ENCODE results near the gene DDX6. TPM values are rescaled to one million over a fixed set of nuclear protein-coding genes. Genes with fewer than 3 reads are reported as not detected.

DDX6 gene
- total and polyA plus RNA-seq, 4 donors: 20.3 to 128 (median 66.3) TPM

- no peak overlapping the region for H3K4me3 ChIP-seq (ENCODE audit: low read length in 2 of 2)
- no peak overlapping the region for H3K27ac ChIP-seq (ENCODE audit: low read depth in 1 of 2, low read length in 2 of 2)
- no peaks in the 10 kb centered on the region for H3K9me3 ChIP-seq (ENCODE audit: control insufficient read depth, low read length)
- 92 to 95% methylated on average over 7 of the region's 7 CpGs for WGBS, 2 donors
- no peaks in the 10 kb centered on the region for H3K4me1 ChIP-seq (ENCODE audit: control insufficient read depth in 1 of 2, insufficient read depth in 2 of 2, low read length in 2 of 2)
- no peaks in the 10 kb centered on the region for H3K27me3 ChIP-seq (ENCODE audit: control insufficient read depth in 1 of 2, insufficient read depth in 2 of 2, low read length in 1 of 2)
- H3K36me3 ChIP-seq (ENCODE audit: control insufficient read depth in 1 of 2, insufficient read depth in 2 of 2, low read length in 1 of 2): no peaks in the 10 kb centered on the region
- DNase-seq (no peak), ATAC-seq (ENCODE audit: low FRiP score) (no peak)
- intact Hi-C loops (cut with DNase I): no loop called here
These were observed 84.5 kb downstream of the DDX6 start for GRCh38 chr11:118706546-118706825.

GRCh38 chr11:118705791-118706545, 85.0 kb downstream of the DDX6 start:
- Histone ChIP-seq H3K9me3 (ENCODE audit: control insufficient read depth, low read length) (no peaks in the 10 kb centered on the region), H3K27ac (ENCODE audit: low read depth in 1 of 2, low read length in 2 of 2) (no peak overlapping the region)

GRCh38 chr11:118705111-118705741, 85.7 kb downstream of the DDX6 start:
- Histone ChIP-seq H3K27ac (ENCODE audit: low read depth in 1 of 2, low read length in 2 of 2) (no peak overlapping the region), H3K4me1 (ENCODE audit: control insufficient read depth in 1 of 2, insufficient read depth in 2 of 2, low read length in 2 of 2) (no peaks in the 10 kb centered on the region), H3K36me3 (ENCODE audit: control insufficient read depth in 1 of 2, insufficient read depth in 2 of 2, low read length in 1 of 2) (no peaks in the 10 kb centered on the region), H3K27me3 (ENCODE audit: control insufficient read depth in 1 of 2, insufficient read depth in 2 of 2, low read length in 1 of 2) (no peaks in the 10 kb centered on the region), H3K9me3 (ENCODE audit: control insufficient read depth, low read length) (peaks cover 2% of the 10 kb centered on the region), H3K4me3 (ENCODE audit: low read length in 2 of 2) (no peak overlapping the region)
- 80 to 82% methylated on average over 15 of the region's 15 CpGs for whole genome bisulfite sequencing, 2 donors
- intact Hi-C loops (cut with DNase I): no loop called here
- ATAC-seq (ENCODE audit: low FRiP score) (no peak), DNase-seq (peak in 1 of 2 donors; percentile 67)

More at GRCh38 chr11:118705791-118706545, 85.0 kb downstream of the DDX6 start:
- ATAC-seq (ENCODE audit: low FRiP score): no peak
- Histone ChIP-seq H3K36me3 (ENCODE audit: control insufficient read depth in 1 of 2, insufficient read depth in 2 of 2, low read length in 1 of 2) (no peaks in the 10 kb centered on the region), H3K27me3 (ENCODE audit: control insufficient read depth in 1 of 2, insufficient read depth in 2 of 2, low read length in 1 of 2) (no peaks in the 10 kb centered on the region), H3K4me1 (ENCODE audit: control insufficient read depth in 1 of 2, insufficient read depth in 2 of 2, low read length in 2 of 2) (no peaks in the 10 kb centered on the region), H3K4me3 (ENCODE audit: low read length in 2 of 2) (no peak overlapping the region)
- WGBS, 2 donors: 68 to 72% methylated on average over 12 of the region's 12 CpGs
- no peak for DNase-seq
- intact Hi-C loops (cut with DNase I): no loop called here

- ATAC-seq (ENCODE audit: low FRiP score) (no peak), DNase-seq (peak in 1 of 2 donors; percentile 85)
- no peaks in the 10 kb centered on the region for H3K36me3 ChIP-seq (ENCODE audit: control insufficient read depth in 1 of 2, insufficient read depth in 2 of 2, low read length in 1 of 2)
- no peak overlapping the region for H3K27ac ChIP-seq (ENCODE audit: low read depth in 1 of 2, low read length in 2 of 2)
- H3K4me1 ChIP-seq (ENCODE audit: control insufficient read depth in 1 of 2, insufficient read depth in 2 of 2, low read length in 2 of 2): no peaks in the 10 kb centered on the region
- no peaks in the 10 kb centered on the region for H3K27me3 ChIP-seq (ENCODE audit: control insufficient read depth in 1 of 2, insufficient read depth in 2 of 2, low read length in 1 of 2)
- peaks cover 2% of the 10 kb centered on the region for H3K9me3 ChIP-seq (ENCODE audit: control insufficient read depth, low read length)
- H3K4me3 ChIP-seq (ENCODE audit: low read length in 2 of 2): no peak overlapping the region
- intact Hi-C loops (cut with DNase I): no loop called here
- 95 to 97% methylated on average over 5 of the region's 5 CpGs for WGBS, 2 donors
These were observed 87.3 kb downstream of the DDX6 start for GRCh38 chr11:118703563-118704106.

- DNase-seq: peak in 1 of 2 donors; percentile 64
- ATAC-seq (ENCODE audit: low FRiP score): no peak
- H3K27me3 ChIP-seq (ENCODE audit: control insufficient read depth in 1 of 2, insufficient read depth in 2 of 2, low read length in 1 of 2): no peaks in the 10 kb centered on the region
- WGBS, 2 donors: 82 to 86% methylated on average over 7 of the region's 7 CpGs
- H3K36me3 ChIP-seq (ENCODE audit: control insufficient read depth in 1 of 2, insufficient read depth in 2 of 2, low read length in 1 of 2): no peaks in the 10 kb centered on the region
- peaks cover 2% of the 10 kb centered on the region for H3K9me3 ChIP-seq (ENCODE audit: control insufficient read depth, low read length)
- H3K4me3 ChIP-seq (ENCODE audit: low read length in 2 of 2): no peak overlapping the region
- intact Hi-C loops (cut with DNase I): no loop called here
- no peaks in the 10 kb centered on the region for H3K4me1 ChIP-seq (ENCODE audit: control insufficient read depth in 1 of 2, insufficient read depth in 2 of 2, low read length in 2 of 2)
- no peak overlapping the region for H3K27ac ChIP-seq (ENCODE audit: low read depth in 1 of 2, low read length in 2 of 2)
These were observed 91.3 kb downstream of the DDX6 start for GRCh38 chr11:118699506-118700220.

Other genes starting within 250 kb of the DDX6 start
- gene IFT46, start 225.2 kb downstream of the DDX6 start, total RNA-seq: 10 to 100 TPM; 15.0 to 22.5 TPM
- 10 to 100 TPM; 24.2 to 31.8 TPM for gene IFT46, start 225.2 kb downstream of the DDX6 start, polyA plus RNA-seq
- gene ARCN1, start 218.8 kb downstream of the DDX6 start, total RNA-seq: 100 to 1,000 TPM; 128 to 170 TPM
- 10 to 100 TPM; 67.6 to 69.0 TPM for gene ARCN1, start 218.8 kb downstream of the DDX6 start, polyA plus RNA-seq
- 100 to 1,000 TPM; 260 to 274 TPM for gene PHLDB1, start 183.5 kb downstream of the DDX6 start, total RNA-seq
- 100 to 1,000 TPM in 1 of 2 donors, 10 to 100 TPM in 1; 38.3 to 290 TPM for gene PHLDB1, start 183.5 kb downstream of the DDX6 start, polyA plus RNA-seq
- not detected for gene TREH, start 111.5 kb downstream of the DDX6 start, total RNA-seq
- gene TREH, start 111.5 kb downstream of the DDX6 start, polyA plus RNA-seq: 1 to 10 TPM; 2.5 to 7.2 TPM
- gene CXCR5, start 92.7 kb upstream of the DDX6 start, total RNA-seq: under 1 TPM; 0.06 to 0.27 TPM
- gene CXCR5, start 92.7 kb upstream of the DDX6 start, polyA plus RNA-seq: under 1 TPM; 0.13 to 0.69 TPM
- 10 to 100 TPM; 73.5 to 92.9 TPM for gene BCL9L, start 134.8 kb upstream of the DDX6 start, total RNA-seq
- 10 to 100 TPM; 12.5 to 21.1 TPM for gene BCL9L, start 134.8 kb upstream of the DDX6 start, polyA plus RNA-seq
- not detected for gene UPK2, start 165.1 kb upstream of the DDX6 start, total RNA-seq
- gene UPK2, start 165.1 kb upstream of the DDX6 start, polyA plus RNA-seq: not detected
- not detected for gene FOXR1, start 180.6 kb upstream of the DDX6 start, total RNA-seq
- gene FOXR1, start 180.6 kb upstream of the DDX6 start, polyA plus RNA-seq: not detected
- 10 to 100 TPM; 56.4 to 61.8 TPM for gene CENATAC, start 207.0 kb upstream of the DDX6 start, total RNA-seq
- gene CENATAC, start 207.0 kb upstream of the DDX6 start, polyA plus RNA-seq: 100 to 1,000 TPM in 1 of 2 donors, 10 to 100 TPM in 1; 10.3 to 138 TPM
- gene RPS25, start 227.2 kb upstream of the DDX6 start, total RNA-seq: 100 to 1,000 TPM; 804 to 820 TPM
- gene RPS25, start 227.2 kb upstream of the DDX6 start, polyA plus RNA-seq: 1,000 to 10,000 TPM; 2,334 to 4,827 TPM
- gene TRAPPC4, start 227.6 kb upstream of the DDX6 start, total RNA-seq: 10 to 100 TPM; 49.6 to 54.3 TPM
- 10 to 100 TPM; 33.8 to 53.6 TPM for gene TRAPPC4, start 227.6 kb upstream of the DDX6 start, polyA plus RNA-seq
- gene SLC37A4, start 239.7 kb upstream of the DDX6 start, total RNA-seq: 10 to 100 TPM in 1 of 2 donors, 1 to 10 TPM in 1; 7.8 to 12.9 TPM
- gene SLC37A4, start 239.7 kb upstream of the DDX6 start, polyA plus RNA-seq: 1 to 10 TPM; 8.5 to 8.9 TPM